H1 (cell line): Measurements from ENCODE around the gene RILPL1. TPM values are rescaled to one million over a fixed set of nuclear protein-coding genes. Genes with fewer than 3 reads are reported as not detected.
"Not testable (repeated sequence)": the region's sequence is repeated elsewhere in the genome, so short reads cannot be mapped to it uniquely, and the experiment has no call there.

Source experiments
- CTCF ChIA-PET: fragments of 300-600 bp; sonication (Branson Sonifier 250); formaldehyde crosslinking; loops from one replicate; lab custom pipeline; 2021; ENCODE audit not compliant: partially characterized antibody; lab: Charles Lee
- POLR2A ChIA-PET: fragments of 300-600 bp; sonication (Branson Sonifier 250); formaldehyde crosslinking; loops from one replicate; lab custom pipeline; 2021; ENCODE audit warnings: inconsistent platforms; ENCODE audit not compliant: partially characterized antibody; lab: Charles Lee
- DNase-seq, 2 experiments: peaks; one replicate each; pipeline versions ENCODE4 v3.0.0 to v3.0.0-alpha.2; 2010 to 2022; ENCODE audit warnings: low spot score in 2 of 2, low read depth in 1 of 2, mixed read lengths in 1 of 2
- FAIRE-seq: peaks from 2 replicates; lab custom pipeline; 2011; peaks lifted over from hg19 to GRCh38; lab: Jason Lieb, UNC
- H2AFZ ChIP-seq: 2 replicates; pipeline ENCODE4 v1.8.1; 2012; ENCODE audit warnings: low read length, inconsistent platforms
- H2AK5ac ChIP-seq: 2 replicates; pipeline ENCODE4 v1.6.1; 2013; ENCODE audit warnings: low read depth, low read length
- H2BK120ac ChIP-seq: replicated peaks from 2 replicates; pipeline ENCODE3; 2013; ENCODE audit warnings: low read depth, low read length, inconsistent platforms
- H2BK12ac ChIP-seq: 2 replicates; pipeline ENCODE4 v1.6.1; 2013; ENCODE audit warnings: low read depth, low read length
- H2BK15ac ChIP-seq: 2 replicates; pipeline ENCODE4 v1.6.1; 2013; ENCODE audit warnings: low read length
- H2BK20ac ChIP-seq: 2 replicates; pipeline ENCODE4 v1.6.1; 2013; ENCODE audit warnings: low read length
- H2BK5ac ChIP-seq: 2 replicates; pipeline ENCODE4 v1.6.1; 2013; ENCODE audit warnings: low read depth, low read length
- H3K14ac ChIP-seq: 2 replicates; pipeline ENCODE4 v1.6.1; 2013; ENCODE audit warnings: inconsistent platforms; ENCODE audit not compliant: insufficient read length
- H3K18ac ChIP-seq: 2 replicates; pipeline ENCODE4 v1.6.1; 2013; ENCODE audit warnings: low read length; ENCODE audit errors: extremely low read depth
- H3K23ac ChIP-seq: 2 replicates; pipeline ENCODE4 v1.6.1; 2013; ENCODE audit warnings: inconsistent platforms; ENCODE audit not compliant: insufficient read length
- H3K23me2 ChIP-seq: 2 replicates; pipeline ENCODE4 v1.6.1; 2013; ENCODE audit warnings: low read depth, low read length
- H3K27ac ChIP-seq: 2 replicates; pipeline ENCODE4 v1.6.1; 2011; ENCODE audit warnings: low read depth, low read length, inconsistent platforms
- H3K27me3 ChIP-seq, 4 experiments: replicated peaks in 1 of 4; 1 replicate in 1 of 4; 2 replicates in 3 of 4; pipeline versions ENCODE4 v1.6.1 to v1.8.1; 2011 to 2013; ENCODE audit warnings: low read length in 3 of 4, mild to moderate bottlenecking in 3 of 4, inconsistent platforms in 2 of 4, mixed read lengths in 2 of 4, moderate library complexity in 1 of 4; ENCODE audit not compliant: control insufficient read depth in 3 of 4, insufficient read depth in 3 of 4; ENCODE audit errors: extremely low read depth in 1 of 4
- H3K36me3 ChIP-seq, 4 experiments: 2 replicates each; pipeline versions ENCODE4 v1.6.1 to v1.8.1; 2011 to 2013; ENCODE audit warnings: mild to moderate bottlenecking in 4 of 4, low read length in 3 of 4, moderate library complexity in 2 of 4, control low read depth in 1 of 4, inconsistent platforms in 1 of 4; ENCODE audit not compliant: insufficient read depth in 4 of 4, control insufficient read depth in 2 of 4
- H3K4ac ChIP-seq: replicated peaks from 2 replicates; pipeline ENCODE3; 2013; ENCODE audit warnings: low read length, low read depth, mixed read lengths, inconsistent platforms; ENCODE audit not compliant: insufficient read length
- H3K4me1 ChIP-seq, 4 experiments: replicated peaks in 1 of 4; 1 replicate in 1 of 4; 2 replicates in 3 of 4; pipeline versions ENCODE4 v1.6.1 to v1.8.1; 2011 to 2013; ENCODE audit warnings: low read length in 3 of 4, inconsistent platforms in 2 of 4, mixed read lengths in 1 of 4; ENCODE audit not compliant: insufficient read depth in 4 of 4, control insufficient read depth in 3 of 4
- H3K4me2 ChIP-seq, 2 experiments: 2 replicates each; pipeline versions ENCODE4 v1.6.1 to v1.8.1; 2011 to 2013; ENCODE audit warnings: low read depth in 2 of 2, low read length in 2 of 2, control low read depth in 1 of 2, inconsistent platforms in 1 of 2, mild to moderate bottlenecking in 1 of 2; ENCODE audit not compliant: insufficient read depth in 1 of 2
- H3K4me3 ChIP-seq, 4 experiments: fragments of 200-600, 300-600 bp in 1 of 4; sonication (generic), shearing (Covaris generic), sonication (Bioruptor Twin) in 1 of 4; 2 replicates each; pipeline versions ENCODE4 v1.5.1 to v1.8.1; 2011 to 2016; ENCODE audit warnings: low read length in 4 of 4, low read depth in 3 of 4, control low read depth in 2 of 4, inconsistent platforms in 2 of 4, mild to moderate bottlenecking in 2 of 4, mixed read lengths in 1 of 4, moderate library complexity in 1 of 4; ENCODE audit not compliant: insufficient read depth in 2 of 4; ENCODE audit errors: extremely low read depth in 1 of 4
- H3K56ac ChIP-seq: replicated peaks from 2 replicates; pipeline ENCODE3; 2013; ENCODE audit warnings: low read depth, mild to moderate bottlenecking, mixed read lengths, low read length, inconsistent platforms; ENCODE audit not compliant: insufficient read length
- H3K79me1 ChIP-seq: 2 replicates; pipeline ENCODE4 v1.6.1; 2013; ENCODE audit warnings: low read depth, low read length, control low read depth
- H3K79me2 ChIP-seq, 2 experiments: 2 replicates each; pipeline versions ENCODE4 v1.6.1 to v1.8.1; 2012 to 2013; ENCODE audit warnings: low read length in 2 of 2, mild to moderate bottlenecking in 2 of 2, inconsistent platforms in 1 of 2; ENCODE audit not compliant: insufficient read depth in 2 of 2, control insufficient read depth in 1 of 2
- H3K9ac ChIP-seq, 4 experiments: replicated peaks in 1 of 4; 1 replicate in 1 of 4; 2 replicates in 3 of 4; pipeline versions ENCODE4 v1.6.1 to v1.8.1; 2011 to 2013; ENCODE audit warnings: low read depth in 3 of 4, low read length in 3 of 4, control low read depth in 2 of 4, mild to moderate bottlenecking in 2 of 4, moderate library complexity in 2 of 4, inconsistent platforms in 1 of 4; ENCODE audit errors: extremely low read depth in 1 of 4
- H3K9me3 ChIP-seq, 2 experiments: 2 replicates each; pipeline versions ENCODE4 v1.6.1 to v1.8.1; 2012 to 2013; ENCODE audit warnings: mild to moderate bottlenecking in 2 of 2, moderate library complexity in 2 of 2, control low read depth in 1 of 2, inconsistent platforms in 1 of 2, low read depth in 1 of 2, low read length in 1 of 2, mixed read lengths in 1 of 2; ENCODE audit not compliant: insufficient read depth in 2 of 2
- H4K20me1 ChIP-seq, 2 experiments: replicated peaks in 1 of 2; 2 replicates each; pipeline versions ENCODE3 to v1.8.1; 2011 to 2013; ENCODE audit warnings: inconsistent platforms in 2 of 2, low read length in 2 of 2, mild to moderate bottlenecking in 1 of 2; ENCODE audit not compliant: insufficient read depth in 2 of 2, control insufficient read depth in 1 of 2
- H4K5ac ChIP-seq: 2 replicates; pipeline ENCODE4 v1.6.1; 2013; ENCODE audit warnings: low read length, low read depth, mixed read lengths, inconsistent platforms; ENCODE audit not compliant: insufficient read length
- H4K8ac ChIP-seq: 2 replicates; pipeline ENCODE4 v1.8.0; 2013; ENCODE audit warnings: mild to moderate bottlenecking, moderate library complexity, low read length, inconsistent platforms; ENCODE audit not compliant: insufficient read depth; ENCODE audit errors: extremely low read depth
- H4K91ac ChIP-seq: replicated peaks from 2 replicates; pipeline ENCODE3; 2013; ENCODE audit warnings: low read length, mixed read lengths, inconsistent platforms; ENCODE audit not compliant: insufficient read length
- WGBS, 2 experiments: shearing (Covaris generic) in 1 of 2; methylation state at CpG; one replicate each; pipeline versions ENCODE4 v1.1.6 to v1.1.7; 2013 to 2015; ENCODE audit warnings: low lambda C conversion rate in 2 of 2, mixed read lengths in 2 of 2, inconsistent platforms in 1 of 2, low coverage in 1 of 2, missing lambda C conversion rate in 1 of 2; ENCODE audit not compliant: insufficient replicate concordance in 2 of 2, insufficient coverage in 1 of 2, insufficient read length in 1 of 2; ENCODE audit errors: extremely low coverage in 1 of 2, missing lambda C conversion rate in 1 of 2; 5-methylcytosine and 5-hydroxymethylcytosine counted together
- polyA plus RNA-seq, 7 experiments: library from polyadenylated mRNA; depleted of rRNA in 3 of 7; stranded (reverse) in 5 of 7; unstranded in 2 of 7; fragments of >200 nt in 5 of 7; fragments of 200-250 nt in 2 of 7; gene quantifications; 1 replicate in 5 of 7; 2 replicates in 1 of 7; 4 replicates in 1 of 7; pipeline versions ENCODE4 v1.2.1 to v1.2.3, GENCODE V29; 2011 to 2013; ENCODE audit warnings: missing spikeins in 2 of 7, mixed read lengths in 2 of 7
- total RNA-seq: library from RNA; stranded (reverse); fragmentation: NEBNext Ultra II Directional; extraction: Animal tissue kit (Norgen Biotek cat#: 25700); gene quantifications from 2 replicates; pipeline ENCODE4 v1.2.1, GENCODE V29; 2021

RILPL1 gene
- total and polyA plus RNA-seq, 2 of the 8 experiments (the other 6 are each of a cell fraction or from before 2014, with no cell fraction given) = 6.7 to 9.4 TPM

- H4K8ac ChIP-seq, H3K23ac ChIP-seq, H3K9me3 ChIP-seq, H3K36me3 ChIP-seq, H3K79me1 ChIP-seq, H2AK5ac ChIP-seq, H4K20me1 ChIP-seq, H2BK12ac ChIP-seq, H2BK15ac ChIP-seq, POLR2A ChIA-PET, H2AFZ ChIP-seq, H3K14ac ChIP-seq, H3K4me3 ChIP-seq, H3K4me2 ChIP-seq, H2BK5ac ChIP-seq, CTCF ChIA-PET, H3K56ac ChIP-seq, H4K5ac ChIP-seq, H3K79me2 ChIP-seq, H3K27ac ChIP-seq, H2BK20ac ChIP-seq, H3K27me3 ChIP-seq, H3K4me1 ChIP-seq, H2BK120ac ChIP-seq, DNase-seq, FAIRE-seq, H3K4ac ChIP-seq, H3K18ac ChIP-seq, H3K9ac ChIP-seq, H4K91ac ChIP-seq, H3K23me2 ChIP-seq: not testable (repeated sequence)
- WGBS, 2 experiments = 84% methylated on average over 2 of the region's 2 CpGs; no CpG with 5 or more reads in 1 of the 2 experiments
Measured at GRCh38 chr12:123554136-123554535, 20.6 kb upstream of the RILPL1 start.
